Measurements from ENCODE around the gene ZNF219.

- TF ChIP-seq ZNF274 (IDR thresholded peaks at IDR 0.05; ENCODE audit: insufficient read depth, insufficient read length) (no peak), POLR2A (IDR thresholded peaks at IDR 0.05; ENCODE audit: low read depth, low read length) (no peak), KDM1A (IDR thresholded peaks at IDR 0.05; ENCODE audit: borderline replicate concordance) (no peak)
Measured at GRCh38 chr14:21105095-21105494, 6.6 kb upstream of the ZNF219 start.
